HEK293T (cell line): ENCODE measurements around the gene ST6GALNAC4.

Source experiments
- ARNT ChIP-seq: fragments of 450-650 bp; IDR thresholded peaks from 2 replicates; pipeline ENCODE4 v1.6.1; 2017; ENCODE audit warnings: mild to moderate bottlenecking
- BHLHE40 ChIP-seq: fragments of 450-650 bp; IDR thresholded peaks from 2 replicates; pipeline ENCODE4 v1.6.1; 2016; ENCODE audit warnings: mild to moderate bottlenecking, moderate library complexity, borderline replicate concordance
- CTBP1 ChIP-seq: fragments of 450-650 bp; IDR thresholded peaks from 2 replicates; pipeline ENCODE4 v1.6.1; 2016; ENCODE audit warnings: borderline replicate concordance
- ELF4 ChIP-seq: fragments of 450-650 bp; IDR thresholded peaks from 2 replicates; pipeline ENCODE4 v1.6.1; 2017; ENCODE audit warnings: antibody characterized with exemption
- FOXK2 ChIP-seq: fragments of 450-650 bp; IDR thresholded peaks from 2 replicates; pipeline ENCODE4 v1.6.1; 2016; ENCODE audit warnings: mild to moderate bottlenecking
- HDGF ChIP-seq: fragments of 450-650 bp; IDR thresholded peaks from 2 replicates; pipeline ENCODE4 v1.6.1; 2017; ENCODE audit warnings: antibody characterized with exemption, borderline replicate concordance
- SP1 ChIP-seq: fragments of 450-650 bp; IDR thresholded peaks from 2 replicates; pipeline ENCODE4 v1.6.1; 2017
- SUZ12 ChIP-seq: fragments of 450-650 bp; IDR thresholded peaks from 2 replicates; pipeline ENCODE4 v1.6.1; 2016; ENCODE audit warnings: mild to moderate bottlenecking
- TARDBP ChIP-seq: fragments of 450-650 bp; IDR thresholded peaks from 2 replicates; pipeline ENCODE4 v1.6.1; 2016
- ZNF384 ChIP-seq: fragments of 450-650 bp; IDR thresholded peaks from 2 replicates; pipeline ENCODE4 v1.6.1; 2016

DNA sequence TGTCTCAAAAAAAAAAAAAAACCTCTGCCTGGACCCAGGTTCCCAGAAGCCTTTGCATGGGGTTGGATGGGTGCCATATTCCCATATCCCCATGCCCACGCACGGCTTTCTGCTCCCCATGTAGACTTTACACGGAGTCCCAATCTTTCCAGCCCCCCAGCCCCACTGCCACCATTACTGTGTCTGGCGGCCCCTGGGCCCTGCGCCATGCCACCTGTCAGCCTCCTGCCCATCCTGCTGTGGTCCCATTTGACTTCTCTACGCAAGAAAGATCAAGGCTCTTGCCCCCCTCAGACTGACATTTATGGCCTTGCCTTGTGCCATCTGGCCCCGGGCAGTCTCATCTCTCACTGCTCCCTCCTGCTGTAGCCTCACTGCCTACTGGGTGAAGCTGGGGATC, 32.9 kb downstream of the ST6GALNAC4 start:
- TF ChIP-seq ARNT (no peak), CTBP1 (no peak), ELF4 (no peak), BHLHE40 (no peak), TARDBP (no peak), SP1 (no peak), HDGF (no peak), FOXK2 (no peak), SUZ12 (no peak), ZNF384 (no peak)
